Measurements from ENCODE around the gene SHMT1.
A peak's percentile ranks its signal among the peaks of the same experiment; 100 is the strongest.

The SHMT1 gene

GRCh38 chr17:18314731-18315561 is 48.4 kb downstream of the SHMT1 start, which contains the start of the genes SMCR8 and TOP3A (continued):
- TF ChIP-seq ZNF366 (tag by site-specific recombination; conservative IDR thresholded peaks at IDR 0.05) (peak; percentile 99), GLI4 (tag by site-specific recombination; IDR thresholded peaks at IDR 0.05) (0 out of 2 replicates have a peak, but pooled peaks have one; percentile 85), ZNF701 (tag by site-specific recombination; IDR thresholded peaks at IDR 0.05) (no peak), ZNF660 (tag by site-specific recombination; IDR thresholded peaks at IDR 0.05) (peak; percentile 66; the same call in 1 of the 2 replicates), KLF9 (tag by site-specific recombination; IDR thresholded peaks at IDR 0.05; ENCODE audit: low read depth) (peak; percentile 62), ZBTB17 (tag by site-specific recombination; IDR thresholded peaks at IDR 0.05) (peak; percentile 99), ZSCAN18 (tag by site-specific recombination; IDR thresholded peaks at IDR 0.05) (no peak), ZNF513 (tag by site-specific recombination; IDR thresholded peaks at IDR 0.05) (no peak), ZNF777 (tag by site-specific recombination; IDR thresholded peaks at IDR 0.05; ENCODE audit: borderline replicate concordance) (peak; percentile 95), ZFP37 (tag by site-specific recombination; IDR thresholded peaks at IDR 0.05) (peak; percentile 37; the same call in 1 of the 2 replicates), SP3 (tag by site-specific recombination; IDR thresholded peaks at IDR 0.05) (peak; percentile 97), ZBTB21 (tag by site-specific recombination; IDR thresholded peaks at IDR 0.05) (peak; percentile 54; the same call in 1 of the 2 replicates), ZNF548 (tag by site-specific recombination; IDR thresholded peaks at IDR 0.05) (no peak), ZNF658 (tag by site-specific recombination; IDR thresholded peaks at IDR 0.05) (no peak), ZBTB11 (tag by site-specific recombination; conservative IDR thresholded peaks at IDR 0.05; ENCODE audit: low read depth) (peak; percentile 96), ZBTB10 (tag by site-specific recombination; IDR thresholded peaks at IDR 0.05) (no peak; the same call in 1 of the 2 replicates), ZNF449 (tag by site-specific recombination; IDR thresholded peaks at IDR 0.05) (0 out of 2 replicates have a peak, but pooled peaks have one; percentile 9), PBX3 (CRISPR knock-in tag; IDR thresholded peaks at IDR 0.05) (0 out of 2 replicates have a peak, but pooled peaks have one; percentile 60), ZFP3 (tag by site-specific recombination; IDR thresholded peaks at IDR 0.05; ENCODE audit: low read depth) (no peak), FEZF1 (tag by site-specific recombination; IDR thresholded peaks at IDR 0.05) (peak; percentile 35; the same call in 1 of the 2 replicates), OSR2 (tag by site-specific recombination; IDR thresholded peaks at IDR 0.05) (peak; percentile 57; the same call in 1 of the 2 replicates), ZNF146 (tag by site-specific recombination; IDR thresholded peaks at IDR 0.05) (no peak; the same call in 1 of the 2 replicates), ZBTB8A (tag by site-specific recombination; IDR thresholded peaks at IDR 0.05) (peak; percentile 57), ZNF2 (tag by site-specific recombination; IDR thresholded peaks at IDR 0.05) (no peak), ZBTB26 (tag by site-specific recombination; optimal IDR thresholded peaks at IDR 0.05) (peak; percentile 100), BCL11B (tag by site-specific recombination; IDR thresholded peaks at IDR 0.05; ENCODE audit: low read depth) (0 out of 2 replicates have a peak, but pooled peaks have one; percentile 47)

All from HEK293 (cell line).